PC-9 (cell line): ENCODE results near the gene PPP2R3A.

ENCODE experiments used
- CTCF ChIP-seq: fragments of 200-600 bp; sonication (generic); conservative IDR thresholded peaks from 2 replicates; pipeline ENCODE4 v1.6.1; 2017; ENCODE audit warnings: mixed run types, antibody characterized with exemption, mild to moderate bottlenecking, moderate library complexity
- EZH2 ChIP-seq: fragments of 200-600 bp; sonication (generic); IDR thresholded peaks from 2 replicates; pipeline ENCODE4 v1.8.0; 2017; ENCODE audit warnings: antibody characterized with exemption, low read depth

DNA sequence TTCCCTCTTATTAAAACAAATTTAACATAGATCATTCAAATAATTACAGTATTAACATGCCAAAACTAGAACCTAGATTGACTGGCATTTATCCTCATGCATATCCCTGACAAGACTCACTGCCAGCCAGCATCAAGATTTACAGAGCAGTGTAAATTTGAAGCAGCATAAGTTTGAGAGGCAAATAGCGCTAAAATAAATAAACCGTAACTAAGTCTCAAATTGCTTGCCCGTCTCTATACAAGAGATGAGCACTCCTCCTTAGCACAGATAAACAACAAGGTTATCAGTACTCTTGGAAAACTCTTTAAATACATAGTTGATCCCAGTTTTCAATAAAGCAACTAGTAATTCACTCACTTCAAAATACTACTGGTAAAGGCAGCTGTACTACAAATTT is 201.0 kb downstream of the PPP2R3A start:
- no peak for TF ChIP-seq CTCF
- no peak for TF ChIP-seq EZH2
